ENCODE data around the gene FNDC10. TPM values are rescaled to one million over a fixed set of nuclear protein-coding genes. Genes with fewer than 3 reads are reported as not detected.

Gene FNDC10
- total and polyA plus RNA-seq, 9 of the 15 experiments (the other 6 are each of a cell fraction or from before 2014, with no cell fraction given) = 0.08 to 6.3 (median 1.6) TPM

DNA sequence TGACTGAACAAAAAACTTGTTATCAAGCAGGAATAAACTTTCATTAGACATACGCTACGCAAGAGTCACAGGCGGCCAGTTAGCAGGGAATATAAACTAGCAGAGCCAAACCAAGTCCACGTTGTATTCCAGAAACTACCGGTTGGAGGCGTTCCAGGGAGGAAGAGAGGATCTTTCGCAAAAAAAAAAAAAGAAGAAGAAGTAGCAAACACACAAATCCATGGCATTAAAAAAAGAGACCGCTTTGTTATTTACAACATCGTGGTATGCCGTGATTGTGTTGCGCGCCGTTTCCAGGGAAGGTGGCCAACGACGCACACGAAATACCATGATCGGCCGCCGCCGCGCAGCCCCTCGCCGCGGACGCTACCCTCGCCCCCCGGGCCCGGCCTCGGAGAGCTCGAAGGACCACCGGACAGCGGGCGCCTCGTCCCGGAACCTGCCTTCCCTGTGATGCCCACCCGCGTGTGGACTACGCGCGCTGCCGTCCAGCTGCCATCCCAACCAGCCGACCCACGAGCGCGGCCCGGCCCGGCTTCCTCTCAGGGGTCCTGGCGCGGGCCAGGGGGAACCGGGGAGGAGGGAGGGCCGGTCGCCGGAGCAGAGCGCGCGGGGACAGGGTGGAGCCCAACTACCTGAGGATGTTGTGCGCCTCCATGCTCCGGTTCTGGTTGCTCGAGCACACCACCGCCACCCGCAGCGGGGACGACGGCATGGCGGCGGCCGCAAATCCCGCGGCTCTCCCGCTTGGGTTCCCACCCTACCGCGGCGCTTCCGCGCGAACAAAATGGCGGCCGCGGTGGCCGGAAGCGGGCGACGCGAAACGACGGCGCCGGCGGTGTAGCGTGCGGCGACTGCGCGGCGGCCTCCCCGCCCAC is 25.9 kb downstream of the FNDC10 start (continued):
- TF ChIP-seq MYNN (IDR thresholded peaks at IDR 0.05) = no peak
- no peak for TF ChIP-seq MYNN (CRISPR knock-in tag; IDR thresholded peaks at IDR 0.05)
- no peak; the same call in 1 of the 2 replicates for TF ChIP-seq HLTF (IDR thresholded peaks at IDR 0.05)
- TF ChIP-seq SP1 (CRISPR knock-in tag; IDR thresholded peaks at IDR 0.05) = no peak; the same call in none of the 2 replicates
- TF ChIP-seq GTF2E2 (tag; IDR thresholded peaks at IDR 0.05) = peak; percentile 93
- TF ChIP-seq, protein P1, sequence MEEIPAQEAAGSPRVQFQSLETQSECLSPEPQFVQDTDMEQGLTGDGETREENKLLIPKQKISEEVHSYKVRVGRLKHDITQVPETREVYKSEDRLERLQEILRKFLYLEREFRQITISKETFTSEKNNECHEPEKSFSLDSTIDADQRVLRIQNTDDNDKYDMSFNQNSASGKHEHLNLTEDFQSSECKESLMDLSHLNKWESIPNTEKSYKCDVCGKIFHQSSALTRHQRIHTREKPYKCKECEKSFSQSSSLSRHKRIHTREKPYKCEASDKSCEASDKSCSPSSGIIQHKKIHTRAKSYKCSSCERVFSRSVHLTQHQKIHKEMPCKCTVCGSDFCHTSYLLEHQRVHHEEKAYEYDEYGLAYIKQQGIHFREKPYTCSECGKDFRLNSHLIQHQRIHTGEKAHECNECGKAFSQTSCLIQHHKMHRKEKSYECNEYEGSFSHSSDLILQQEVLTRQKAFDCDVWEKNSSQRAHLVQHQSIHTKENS (CRISPR knock-in tag; IDR thresholded peaks at IDR 0.05) = no peak
- TF ChIP-seq, protein P2, sequence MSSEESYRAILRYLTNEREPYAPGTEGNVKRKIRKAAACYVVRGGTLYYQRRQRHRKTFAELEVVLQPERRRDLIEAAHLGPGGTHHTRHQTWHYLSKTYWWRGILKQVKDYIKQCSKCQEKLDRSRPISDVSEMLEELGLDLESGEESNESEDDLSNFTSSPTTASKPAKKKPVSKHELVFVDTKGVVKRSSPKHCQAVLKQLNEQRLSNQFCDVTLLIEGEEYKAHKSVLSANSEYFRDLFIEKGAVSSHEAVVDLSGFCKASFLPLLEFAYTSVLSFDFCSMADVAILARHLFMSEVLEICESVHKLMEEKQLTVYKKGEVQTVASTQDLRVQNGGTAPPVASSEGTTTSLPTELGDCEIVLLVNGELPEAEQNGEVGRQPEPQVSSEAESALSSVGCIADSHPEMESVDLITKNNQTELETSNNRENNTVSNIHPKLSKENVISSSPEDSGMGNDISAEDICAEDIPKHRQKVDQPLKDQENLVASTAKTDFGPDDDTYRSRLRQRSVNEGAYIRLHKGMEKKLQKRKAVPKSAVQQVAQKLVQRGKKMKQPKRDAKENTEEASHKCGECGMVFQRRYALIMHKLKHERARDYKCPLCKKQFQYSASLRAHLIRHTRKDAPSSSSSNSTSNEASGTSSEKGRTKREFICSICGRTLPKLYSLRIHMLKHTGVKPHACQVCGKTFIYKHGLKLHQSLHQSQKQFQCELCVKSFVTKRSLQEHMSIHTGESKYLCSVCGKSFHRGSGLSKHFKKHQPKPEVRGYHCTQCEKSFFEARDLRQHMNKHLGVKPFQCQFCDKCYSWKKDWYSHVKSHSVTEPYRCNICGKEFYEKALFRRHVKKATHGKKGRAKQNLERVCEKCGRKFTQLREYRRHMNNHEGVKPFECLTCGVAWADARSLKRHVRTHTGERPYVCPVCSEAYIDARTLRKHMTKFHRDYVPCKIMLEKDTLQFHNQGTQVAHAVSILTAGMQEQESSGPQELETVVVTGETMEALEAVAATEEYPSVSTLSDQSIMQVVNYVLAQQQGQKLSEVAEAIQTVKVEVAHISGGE (CRISPR knock-in tag; IDR thresholded peaks at IDR 0.05) = no peak
- peak; percentile 30 for TF ChIP-seq RBM22 (IDR thresholded peaks at IDR 0.05; ENCODE audit: low read depth, low read length, poor library complexity, severe bottlenecking)
- no peak for TF ChIP-seq ZNF224 (CRISPR knock-in tag; IDR thresholded peaks at IDR 0.05)
- TF ChIP-seq SREBF2 (CRISPR knock-in tag; IDR thresholded peaks at IDR 0.05) = no peak
- TF ChIP-seq OTX1 (CRISPR knock-in tag; IDR thresholded peaks at IDR 0.05) = no peak
- TF ChIP-seq, protein P3, sequence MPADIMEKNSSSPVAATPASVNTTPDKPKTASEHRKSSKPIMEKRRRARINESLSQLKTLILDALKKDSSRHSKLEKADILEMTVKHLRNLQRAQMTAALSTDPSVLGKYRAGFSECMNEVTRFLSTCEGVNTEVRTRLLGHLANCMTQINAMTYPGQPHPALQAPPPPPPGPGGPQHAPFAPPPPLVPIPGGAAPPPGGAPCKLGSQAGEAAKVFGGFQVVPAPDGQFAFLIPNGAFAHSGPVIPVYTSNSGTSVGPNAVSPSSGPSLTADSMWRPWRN (IDR thresholded peaks at IDR 0.05; ENCODE audit: low read depth) = no peak
- peak; percentile 64; the same call in 1 of the 2 replicates for TF ChIP-seq PRMT5 (CRISPR knock-in tag; IDR thresholded peaks at IDR 0.05)
- TF ChIP-seq NR4A1 (CRISPR knock-in tag; IDR thresholded peaks at IDR 0.05) = no peak
- no peak for TF ChIP-seq NR4A1 (tag; IDR thresholded peaks at IDR 0.05)
- peak; percentile 53 for TF ChIP-seq FIP1L1 (IDR thresholded peaks at IDR 0.05; ENCODE audit: low read depth, low read length, poor library complexity, severe bottlenecking)
- TF ChIP-seq, protein P4, sequence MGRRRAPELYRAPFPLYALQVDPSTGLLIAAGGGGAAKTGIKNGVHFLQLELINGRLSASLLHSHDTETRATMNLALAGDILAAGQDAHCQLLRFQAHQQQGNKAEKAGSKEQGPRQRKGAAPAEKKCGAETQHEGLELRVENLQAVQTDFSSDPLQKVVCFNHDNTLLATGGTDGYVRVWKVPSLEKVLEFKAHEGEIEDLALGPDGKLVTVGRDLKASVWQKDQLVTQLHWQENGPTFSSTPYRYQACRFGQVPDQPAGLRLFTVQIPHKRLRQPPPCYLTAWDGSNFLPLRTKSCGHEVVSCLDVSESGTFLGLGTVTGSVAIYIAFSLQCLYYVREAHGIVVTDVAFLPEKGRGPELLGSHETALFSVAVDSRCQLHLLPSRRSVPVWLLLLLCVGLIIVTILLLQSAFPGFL (CRISPR knock-in tag; IDR thresholded peaks at IDR 0.05) = no peak; the same call in 1 of the 2 replicates
- TF ChIP-seq TEAD4 (IDR thresholded peaks at IDR 0.05; ENCODE audit: low read length) = no peak
- 0 out of 2 replicates have a peak, but pooled peaks have one; percentile 11 for TF ChIP-seq TEAD4 (CRISPR knock-in tag; IDR thresholded peaks at IDR 0.05; ENCODE audit: borderline replicate concordance)
- TF ChIP-seq EP400 (IDR thresholded peaks at IDR 0.05) = peak; percentile 85; the same call in 1 of the 2 replicates

Measured in K562 (cell line).